Body of pancreas (tissue), 4 donors: Measurements from ENCODE around the gene DSG1. TPM values are rescaled to one million over a fixed set of nuclear protein-coding genes. Genes with fewer than 3 reads are reported as not detected.

Source experiments
- ATAC-seq: fragments of 150-250 bp; one replicate; pipeline ENCODE4 v1.9.1; 2016
- DNase-seq, 4 donors: peaks; one replicate each; pipeline ENCODE4 v3.0.0-alpha.2; 2019
- H3K27ac ChIP-seq, 4 donors: fragments of 200-600 bp; sonication (generic); 1 replicate in 3 of 4; 2 replicates in 1 of 4; pipeline versions ENCODE4 v1.5.1 to v1.6.1; 2016 to 2019; ENCODE audit warnings: mild to moderate bottlenecking in 1 of 4, mixed read lengths in 1 of 4, moderate library complexity in 1 of 4
- H3K27me3 ChIP-seq, 2 donors: fragments of 200-600 bp; sonication (generic); one replicate each; pipeline ENCODE4 v1.6.0; 2016; ENCODE audit warnings: mild to moderate bottlenecking in 1 of 2
- H3K36me3 ChIP-seq, 2 donors: fragments of 200-600 bp; sonication (generic); replicated peaks in 1 of 2; 2 replicates each; pipeline ENCODE4 v1.5.1; 2016; ENCODE audit warnings: low read depth in 2 of 2; ENCODE audit not compliant: insufficient read depth in 1 of 2
- H3K4me1 ChIP-seq: fragments of 200-600 bp; sonication (generic); one replicate; pipeline ENCODE4 v1.6.0; 2016
- H3K4me3 ChIP-seq, 2 donors: fragments of 200-600 bp; sonication (generic); 1 replicate in 1 of 2; 2 replicates in 1 of 2; pipeline ENCODE4 v1.5.1; 2016 to 2019
- H3K9me3 ChIP-seq, 3 donors: fragments of 200-600 bp; sonication (generic); 1 replicate in 2 of 3; 2 replicates in 1 of 3; pipeline ENCODE4 v1.5.1; 2016
- POLR2A ChIP-seq, 3 donors: fragments of 450-650 bp; IDR thresholded peaks; one replicate each; pipeline ENCODE4 v1.6.1; 2016; ENCODE audit warnings: antibody characterized with exemption in 3 of 3, mild to moderate bottlenecking in 2 of 3
- WGBS, 2 donors: methylation state at CpG; one replicate each; pipeline ENCODE4 v1.1.5; 2017; 5-methylcytosine and 5-hydroxymethylcytosine counted together
- intact Hi-C: fragments of 100-400 bp; cut with DNase I; formaldehyde crosslinking; loops from one replicate; pipeline ENCODE4 v1.15.1; 2023
- total RNA-seq, 2 donors: library from RNA; depleted of rRNA; stranded (reverse); fragments of >200 nt; gene quantifications; one replicate each; pipeline ENCODE4 v1.1.0, GENCODE V29; 2016
- TF ChIP-seq, protein P1 (sequence below), 7 experiments: fragments of 450-650 bp in 4 of 7; fragments of 200-600 bp in 3 of 7; sonication (generic) in 3 of 7; IDR thresholded peaks; one replicate each; pipeline ENCODE4 v1.5.1; 2016 to 2019; ENCODE audit warnings: antibody characterized with exemption in 7 of 7

Gene DSG1
- total RNA-seq, 2 donors from 2014 or later = under 0.01 TPM; not detected in 1

GRCh38 chr18:31376477-31376876 lies 58.5 kb downstream of the DSG1 start, which contains the start of gene DSG4:
Gene DSG4 (plus strand): TSS chr18:31376777. CDS start chr18:31376912, 135 bp downstream.
- ATAC-seq = no peak
- intact Hi-C loops = no loop called here
- no peak within 1 kb of the TSS for H3K27ac ChIP-seq
- no peaks in the 10 kb centered on the region for H3K36me3 ChIP-seq
- no peak for DNase-seq
- H3K9me3 ChIP-seq = no peaks in the 10 kb centered on the region
- WGBS, 2 donors = 82 to 84% methylated on average over 3 of the region's 3 CpGs
- no peak within 1 kb of the TSS for H3K4me3 ChIP-seq
- no peak for TF ChIP-seq POLR2A (IDR thresholded peaks at IDR 0.05)
- TF ChIP-seq, protein P1, sequence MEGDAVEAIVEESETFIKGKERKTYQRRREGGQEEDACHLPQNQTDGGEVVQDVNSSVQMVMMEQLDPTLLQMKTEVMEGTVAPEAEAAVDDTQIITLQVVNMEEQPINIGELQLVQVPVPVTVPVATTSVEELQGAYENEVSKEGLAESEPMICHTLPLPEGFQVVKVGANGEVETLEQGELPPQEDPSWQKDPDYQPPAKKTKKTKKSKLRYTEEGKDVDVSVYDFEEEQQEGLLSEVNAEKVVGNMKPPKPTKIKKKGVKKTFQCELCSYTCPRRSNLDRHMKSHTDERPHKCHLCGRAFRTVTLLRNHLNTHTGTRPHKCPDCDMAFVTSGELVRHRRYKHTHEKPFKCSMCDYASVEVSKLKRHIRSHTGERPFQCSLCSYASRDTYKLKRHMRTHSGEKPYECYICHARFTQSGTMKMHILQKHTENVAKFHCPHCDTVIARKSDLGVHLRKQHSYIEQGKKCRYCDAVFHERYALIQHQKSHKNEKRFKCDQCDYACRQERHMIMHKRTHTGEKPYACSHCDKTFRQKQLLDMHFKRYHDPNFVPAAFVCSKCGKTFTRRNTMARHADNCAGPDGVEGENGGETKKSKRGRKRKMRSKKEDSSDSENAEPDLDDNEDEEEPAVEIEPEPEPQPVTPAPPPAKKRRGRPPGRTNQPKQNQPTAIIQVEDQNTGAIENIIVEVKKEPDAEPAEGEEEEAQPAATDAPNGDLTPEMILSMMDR (IDR thresholded peaks at IDR 0.05) = no peak
- no peaks in the 10 kb centered on the region for H3K27me3 ChIP-seq
- H3K4me1 ChIP-seq = no peaks in the 10 kb centered on the region

GRCh38 chr18:31380912-31381311 lies 63.0 kb downstream of the DSG1 start:
- no peaks in the 10 kb centered on the region for H3K36me3 ChIP-seq
- ATAC-seq (no peak), DNase-seq (no peak)
- TF ChIP-seq, protein P1 (IDR thresholded peaks at IDR 0.05) = no peak
- no peak for TF ChIP-seq POLR2A (IDR thresholded peaks at IDR 0.05)
- no peak overlapping the region for H3K4me3 ChIP-seq
- H3K4me1 ChIP-seq = no peaks in the 10 kb centered on the region
- no peaks in the 10 kb centered on the region for H3K27me3 ChIP-seq
- no peak overlapping the region for H3K27ac ChIP-seq
- WGBS, 2 donors = 60 to 70% methylated on average over 2 of the region's 2 CpGs
- H3K9me3 ChIP-seq = no peaks in the 10 kb centered on the region
- intact Hi-C loops = no loop called here

GRCh38 chr18:31382107-31382506 lies 64.1 kb downstream of the DSG1 start:
- Histone ChIP-seq H3K36me3 (no peaks in the 10 kb centered on the region), H3K4me1 (no peaks in the 10 kb centered on the region), H3K4me3 (no peak overlapping the region), H3K9me3 (no peaks in the 10 kb centered on the region), H3K27ac (no peak overlapping the region), H3K27me3 (no peaks in the 10 kb centered on the region)
- 72 to 76% methylated on average over 2 of the region's 2 CpGs for WGBS, 2 donors
- ATAC-seq (no peak), DNase-seq (no peak)
- intact Hi-C loops = no loop called here
- TF ChIP-seq, protein P1 (IDR thresholded peaks at IDR 0.05) = no peak
- no peak for TF ChIP-seq POLR2A (IDR thresholded peaks at IDR 0.05)

- no peaks in the 10 kb centered on the region for H3K4me1 ChIP-seq
- H3K36me3 ChIP-seq = no peaks in the 10 kb centered on the region
- H3K4me3 ChIP-seq = no peak overlapping the region
- DNase-seq (no peak), ATAC-seq (no peak)
- intact Hi-C loops = no loop called here
- 73 to 85% methylated on average over 6 of the region's 6 CpGs for WGBS, 2 donors
- H3K9me3 ChIP-seq = no peaks in the 10 kb centered on the region
- TF ChIP-seq, protein P1 (IDR thresholded peaks at IDR 0.05) = no peak
- no peak for TF ChIP-seq POLR2A (IDR thresholded peaks at IDR 0.05)
- H3K27me3 ChIP-seq = no peaks in the 10 kb centered on the region
- H3K27ac ChIP-seq = no peak overlapping the region
Measured at GRCh38 chr18:31386741-31387140, 68.8 kb downstream of the DSG1 start.

- no peak overlapping the region for H3K4me3 ChIP-seq
- TF ChIP-seq, protein P1 (IDR thresholded peaks at IDR 0.05) = no peak
- H3K27ac ChIP-seq = no peak overlapping the region
- no peaks in the 10 kb centered on the region for H3K9me3 ChIP-seq
- no peaks in the 10 kb centered on the region for H3K27me3 ChIP-seq
- intact Hi-C loops = no loop called here
- no peaks in the 10 kb centered on the region for H3K36me3 ChIP-seq
- ATAC-seq (no peak), DNase-seq (no peak)
- 76% methylated on average over 3 of the region's 3 CpGs for WGBS, 2 donors
- H3K4me1 ChIP-seq = no peaks in the 10 kb centered on the region
Measured at GRCh38 chr18:31393286-31393685, 75.3 kb downstream of the DSG1 start.
